ENCODE data around the gene SLC7A9. TPM values are rescaled to one million over a fixed set of nuclear protein-coding genes. Genes with fewer than 3 reads are reported as not detected.

Gene SLC7A9
- polyA plus RNA-seq, 1 experiment = not detected

DNA sequence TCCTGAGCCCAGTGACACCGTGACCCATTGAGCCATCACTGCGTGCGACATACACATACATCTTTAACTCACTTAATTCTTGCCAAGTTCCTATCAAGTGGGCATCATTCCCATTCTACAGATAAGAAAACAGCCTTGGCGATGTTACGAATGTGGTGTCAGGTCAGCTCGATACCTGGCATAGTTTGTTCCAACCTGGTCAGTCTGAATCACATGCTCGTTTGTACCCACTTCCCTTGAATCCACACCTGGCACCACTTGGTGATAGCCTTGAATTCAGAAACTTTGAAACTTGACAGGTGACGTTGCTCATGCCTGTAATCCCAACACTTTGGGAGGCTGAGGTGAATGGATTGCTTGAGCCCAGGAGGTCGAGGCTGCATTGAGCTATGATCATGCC lies 59.1 kb downstream of the SLC7A9 start:
- ChIA-PET POLR2A (no interaction called here), CTCF (no interaction called here)
- no peak overlapping the region for H3K27ac ChIP-seq (ENCODE audit: low read depth, low read length)
- H3K4me3 ChIP-seq (ENCODE audit: low read depth, low read length) = no peak overlapping the region
- no peak for DNase-seq (ENCODE audit: low read depth, low spot score)
- H3K9me3 ChIP-seq (ENCODE audit: control insufficient read depth, insufficient read depth, low read length) = no peaks in the 10 kb centered on the region
- TF ChIP-seq, protein P1, sequence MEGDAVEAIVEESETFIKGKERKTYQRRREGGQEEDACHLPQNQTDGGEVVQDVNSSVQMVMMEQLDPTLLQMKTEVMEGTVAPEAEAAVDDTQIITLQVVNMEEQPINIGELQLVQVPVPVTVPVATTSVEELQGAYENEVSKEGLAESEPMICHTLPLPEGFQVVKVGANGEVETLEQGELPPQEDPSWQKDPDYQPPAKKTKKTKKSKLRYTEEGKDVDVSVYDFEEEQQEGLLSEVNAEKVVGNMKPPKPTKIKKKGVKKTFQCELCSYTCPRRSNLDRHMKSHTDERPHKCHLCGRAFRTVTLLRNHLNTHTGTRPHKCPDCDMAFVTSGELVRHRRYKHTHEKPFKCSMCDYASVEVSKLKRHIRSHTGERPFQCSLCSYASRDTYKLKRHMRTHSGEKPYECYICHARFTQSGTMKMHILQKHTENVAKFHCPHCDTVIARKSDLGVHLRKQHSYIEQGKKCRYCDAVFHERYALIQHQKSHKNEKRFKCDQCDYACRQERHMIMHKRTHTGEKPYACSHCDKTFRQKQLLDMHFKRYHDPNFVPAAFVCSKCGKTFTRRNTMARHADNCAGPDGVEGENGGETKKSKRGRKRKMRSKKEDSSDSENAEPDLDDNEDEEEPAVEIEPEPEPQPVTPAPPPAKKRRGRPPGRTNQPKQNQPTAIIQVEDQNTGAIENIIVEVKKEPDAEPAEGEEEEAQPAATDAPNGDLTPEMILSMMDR (IDR thresholded peaks at IDR 0.05; ENCODE audit: low read depth, low read length) = no peak
- peaks cover 9% of the 10 kb centered on the region for H3K27me3 ChIP-seq (ENCODE audit: control insufficient read depth, insufficient read depth, low read length)

DNA sequence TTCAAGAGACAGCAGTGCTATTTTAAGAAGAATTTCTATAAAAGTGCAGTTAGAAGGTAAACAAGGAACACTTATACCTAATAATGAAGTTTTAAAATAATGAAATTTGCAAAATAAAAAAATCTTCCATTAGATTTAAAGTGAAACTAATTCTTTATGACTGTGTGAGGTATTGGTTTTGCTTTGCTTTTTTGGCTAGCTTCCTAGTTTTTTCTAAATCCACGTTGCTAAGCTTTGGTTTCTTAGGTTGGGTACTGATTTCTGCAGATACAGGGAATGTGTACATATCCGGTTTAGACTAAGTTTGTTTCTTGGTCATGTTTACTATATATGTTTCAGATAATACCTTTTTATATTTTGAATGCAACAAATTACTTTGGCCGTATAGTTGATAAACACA lies 59.8 kb downstream of the SLC7A9 start:
- Histone ChIP-seq H3K9me3 (ENCODE audit: control insufficient read depth, insufficient read depth, low read length) (no peaks in the 10 kb centered on the region), H3K27me3 (ENCODE audit: control insufficient read depth, insufficient read depth, low read length) (peaks cover 9% of the 10 kb centered on the region), H3K4me3 (ENCODE audit: low read depth, low read length) (no peak overlapping the region), H3K27ac (ENCODE audit: low read depth, low read length) (no peak overlapping the region)
- TF ChIP-seq, protein P1 (IDR thresholded peaks at IDR 0.05; ENCODE audit: low read depth, low read length) = no peak
- ChIA-PET CTCF (no interaction called here), POLR2A (no interaction called here)
- DNase-seq (ENCODE audit: low read depth, low spot score) = no peak

DNA sequence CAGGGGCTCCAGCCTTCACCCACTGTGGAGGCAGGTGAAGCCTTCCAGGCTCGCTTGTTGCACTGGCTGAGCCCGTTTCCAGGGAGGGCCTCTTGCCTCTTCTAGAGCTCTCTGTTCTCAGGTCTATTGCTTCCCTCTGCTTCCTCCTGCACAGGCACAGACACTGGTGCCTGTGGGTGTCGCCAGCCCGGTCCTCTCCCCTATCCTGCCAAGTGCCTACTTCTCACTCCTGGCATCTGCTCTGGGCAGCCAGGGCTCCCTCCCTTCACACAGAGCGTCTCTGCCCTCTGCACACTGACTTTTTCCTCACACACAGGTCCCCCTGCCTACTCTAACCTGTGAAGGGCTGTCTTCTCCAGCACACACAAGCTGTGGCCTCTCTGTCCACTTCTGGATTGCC lies 60.3 kb downstream of the SLC7A9 start:
- H3K27ac ChIP-seq (ENCODE audit: low read depth, low read length) = no peak overlapping the region
- DNase-seq (ENCODE audit: low read depth, low spot score) = no peak
- no peak overlapping the region for H3K4me3 ChIP-seq (ENCODE audit: low read depth, low read length)
- H3K9me3 ChIP-seq (ENCODE audit: control insufficient read depth, insufficient read depth, low read length) = no peaks in the 10 kb centered on the region
- ChIA-PET POLR2A (no interaction called here), CTCF (no interaction called here)
- H3K27me3 ChIP-seq (ENCODE audit: control insufficient read depth, insufficient read depth, low read length) = peaks cover 9% of the 10 kb centered on the region
- TF ChIP-seq, protein P1 (IDR thresholded peaks at IDR 0.05; ENCODE audit: low read depth, low read length) = no peak

DNA sequence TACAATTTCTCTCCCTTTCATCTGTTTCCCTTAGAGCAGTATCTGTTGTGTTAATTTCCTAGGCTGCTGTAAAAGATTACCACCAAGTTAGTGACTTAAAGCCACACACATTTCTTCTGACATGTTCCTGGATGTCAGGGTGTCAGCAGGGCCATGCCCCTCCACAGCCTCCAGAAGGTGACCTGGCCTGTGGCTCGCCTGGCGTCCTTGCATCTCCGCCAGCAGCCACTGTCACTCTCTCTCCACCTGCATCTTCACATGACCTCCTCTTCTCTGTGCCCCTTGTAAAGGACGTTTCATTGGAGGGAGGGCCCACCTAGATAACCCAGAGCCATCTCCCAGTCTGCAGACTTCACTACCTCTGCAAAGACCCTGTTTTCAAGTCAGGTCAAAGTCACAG lies 61.3 kb downstream of the SLC7A9 start:
- no peak overlapping the region for H3K4me3 ChIP-seq (ENCODE audit: low read depth, low read length)
- no peak for DNase-seq (ENCODE audit: low read depth, low spot score)
- peaks cover 9% of the 10 kb centered on the region for H3K27me3 ChIP-seq (ENCODE audit: control insufficient read depth, insufficient read depth, low read length)
- H3K9me3 ChIP-seq (ENCODE audit: control insufficient read depth, insufficient read depth, low read length) = no peaks in the 10 kb centered on the region
- H3K27ac ChIP-seq (ENCODE audit: low read depth, low read length) = no peak overlapping the region
- ChIA-PET POLR2A (no interaction called here), CTCF (no interaction called here)
- TF ChIP-seq, protein P1 (IDR thresholded peaks at IDR 0.05; ENCODE audit: low read depth, low read length) = no peak

DNA sequence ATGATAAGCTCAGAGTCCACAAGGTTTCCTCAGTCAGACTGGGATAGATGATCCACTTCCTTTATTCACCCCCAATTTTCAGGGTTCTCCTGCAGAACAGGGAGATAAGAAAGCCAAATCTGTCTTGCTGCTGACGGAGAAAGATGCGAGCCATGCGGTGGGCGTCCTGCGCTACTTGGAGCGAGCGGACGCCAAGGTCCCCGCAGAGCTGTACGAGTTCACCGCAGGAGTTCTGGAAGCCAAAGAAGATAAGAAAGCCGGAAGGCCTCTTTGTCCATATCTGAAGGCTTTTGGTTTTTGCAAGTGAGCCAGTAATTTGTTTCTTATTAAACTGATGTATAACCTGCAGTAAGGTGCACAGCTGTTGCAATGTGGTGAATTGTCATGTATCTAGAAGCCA lies 66.7 kb downstream of the SLC7A9 start:
- Histone ChIP-seq H3K4me3 (ENCODE audit: low read depth, low read length) (no peak overlapping the region), H3K27me3 (ENCODE audit: control insufficient read depth, insufficient read depth, low read length) (no peaks in the 10 kb centered on the region), H3K9me3 (ENCODE audit: control insufficient read depth, insufficient read depth, low read length) (no peaks in the 10 kb centered on the region), H3K27ac (ENCODE audit: low read depth, low read length) (no peak overlapping the region)
- no peak for DNase-seq (ENCODE audit: low read depth, low spot score)
- ChIA-PET POLR2A (no interaction called here), CTCF (no interaction called here)
- TF ChIP-seq, protein P1 (IDR thresholded peaks at IDR 0.05; ENCODE audit: low read depth, low read length) = no peak

All from AG04450 (cell line).